Activated CD8-positive, alpha-beta memory T cell treated with anti-CD3 and anti-CD28 coated beads for 4 hours (primary cell): Measurements from ENCODE around the gene BYSL.
A peak's percentile ranks its signal among the peaks of the same experiment; 100 is the strongest.

Experiments
- DNase-seq, 2 donors: peaks; one replicate each; pipeline ENCODE4 v3.0.0-alpha.2; 2020; ENCODE audit warnings: low read depth in 2 of 2

BYSL gene

GRCh38 chr6:41920921-41921711, at the start of gene BYSL, which contains the start of gene MED20:
Gene BYSL (plus strand): TSS chr6:41921499. CDS start chr6:41921563, 64 bp downstream.
Gene MED20 (minus strand): TSS chr6:41921139. CDS start chr6:41921018, 121 bp downstream.
- DNase-seq, result peak; percentile 87 to 89

- DNase-seq, result no peak
Measured at GRCh38 chr6:41871691-41872090, 49.6 kb upstream of the BYSL start.

GRCh38 chr6:41872147-41872546, 49.2 kb upstream of the BYSL start:
- no peak for DNase-seq

- DNase-seq, result no peak
Measured at GRCh38 chr6:41874741-41875140, 46.6 kb upstream of the BYSL start.

- no peak for DNase-seq
Measured at GRCh38 chr6:41877051-41877680, 44.1 kb upstream of the BYSL start.

GRCh38 chr6:41878246-41878645, 43.1 kb upstream of the BYSL start:
- no peak for DNase-seq

GRCh38 chr6:41878961-41879405, 42.3 kb upstream of the BYSL start:
- no peak for DNase-seq

GRCh38 chr6:41881506-41881905, 39.8 kb upstream of the BYSL start:
- no peak for DNase-seq

- no peak for DNase-seq
Measured at GRCh38 chr6:41884957-41885356, 36.3 kb upstream of the BYSL start.

- no peak for DNase-seq
Measured at GRCh38 chr6:41885930-41886329, 35.4 kb upstream of the BYSL start.

GRCh38 chr6:41887331-41887751, 34.0 kb upstream of the BYSL start:
- no peak for DNase-seq

GRCh38 chr6:41892921-41893564, 28.3 kb upstream of the BYSL start:
- DNase-seq, result no peak

GRCh38 chr6:41894366-41895299, 26.7 kb upstream of the BYSL start:
- no peak for DNase-seq

GRCh38 chr6:41895300-41896233, 25.7 kb upstream of the BYSL start, which contains the start of gene USP49:
Gene USP49 (minus strand): TSS chr6:41895375. CDS start chr6:41806983, 88,392 bp downstream.
- peak; percentile 82 to 84 for DNase-seq

GRCh38 chr6:41896281-41896680, 25.0 kb upstream of the BYSL start:
- DNase-seq, result no peak

GRCh38 chr6:41900861-41901260, 20.4 kb upstream of the BYSL start:
- no peak for DNase-seq

GRCh38 chr6:41901882-41902519, 19.3 kb upstream of the BYSL start:
- DNase-seq, result peak in 1 of 2 donors; percentile 21

- DNase-seq, result no peak
Measured at GRCh38 chr6:41909727-41910126, 11.6 kb upstream of the BYSL start.

GRCh38 chr6:41914343-41914742, 7.0 kb upstream of the BYSL start:
- DNase-seq, result no peak
